ENCODE results near the gene KYNU. TPM values are rescaled to one million over a fixed set of nuclear protein-coding genes. Genes with fewer than 3 reads are reported as not detected.

The KYNU gene
- total and polyA plus RNA-seq, 10 of the 15 experiments (the other 5 are each of a cell fraction or from before 2014, with no cell fraction given) = 31.3 to 101 (median 38.3) TPM

- Histone ChIP-seq H3K4me2 (ENCODE audit: control insufficient read depth, insufficient read depth) (peak overlapping the region; percentile 22; the same call in 1 of the 2 replicates), H3K4me3 (peak overlapping the region; percentile 42; the same call in 1 of the 2 replicates), H3K4me1 (ENCODE audit: control insufficient read depth, insufficient read depth, low read length) (peaks cover 23% of the 10 kb centered on the region), H3K36me3 (ENCODE audit: control insufficient read depth in 2 of 2, insufficient read depth in 2 of 2, low read length in 1 of 2) (no peaks in the 10 kb centered on the region), H3K27ac (ENCODE audit: control insufficient read depth, insufficient read depth) (peak overlapping the region; percentile 64), H3K79me2 (ENCODE audit: control insufficient read depth, insufficient read depth, low read length) (peaks cover 4% of the 10 kb centered on the region), H3K27me3 (replicated peaks in 1 of 2; ENCODE audit: control insufficient read depth in 2 of 2, insufficient read depth in 2 of 2, low read length in 1 of 2) (no peaks in the 10 kb centered on the region), H3K9me3 (replicated peaks; ENCODE audit: control insufficient read depth, insufficient read depth, low read length) (peaks cover 2% of the 10 kb centered on the region; the same call in 2 of the 3 replicates), H3K9ac (ENCODE audit: control insufficient read depth, insufficient read depth, low read length) (no peak overlapping the region), H2AFZ (ENCODE audit: control insufficient read depth, low read depth, low read length) (peak overlapping the region; percentile 66), H4K20me1 (ENCODE audit: control insufficient read depth, insufficient read depth) (no peaks in the 10 kb centered on the region)
- no TSS peak for BruUV-seq (replicated peaks)
- 0% methylated on average over 6 of the region's 6 CpGs for WGBS (ENCODE audit: insufficient coverage, insufficient replicate concordance, low lambda C conversion rate, missing lambda C conversion rate)
- in situ Hi-C loops (cut with MboI) (no loop called here), intact Hi-C loops (cut with micrococcal nuclease; ENCODE audit: unreplicated experiment) (no loop called here)
- RAD21 ChIA-PET (ENCODE audit: unreplicated experiment) = interaction anchor here (0.8 to 1.6 kb wide), 4 partner anchors 9 to 106 kb away, joined by 3 to 4 read pairs (median 3); no protein-coding TSS in a partner anchor
- FAIRE-seq (no peak), DNase-seq (ENCODE audit: low read depth, low spot score) (no peak), ATAC-seq (no peak)
- SMC1A ChIA-PET (ENCODE audit: uncharacterized antibody, unreplicated experiment) = interaction anchor here (0.7 to 3.2 kb wide), 10 partner anchors 10 to 107 kb away, joined by 3 to 18 read pairs (median 4); no protein-coding TSS in a partner anchor
- POLR2A ChIA-PET = interaction anchor here (1.7 kb wide), 1 partner anchor 10 kb away, joined by 6 read pairs; no protein-coding TSS in a partner anchor
- CTCF ChIA-PET = interaction anchor here (0.9 to 1.8 kb wide), 3 partner anchors 10 to 107 kb away, joined by 3 to 15 read pairs (median 3); no protein-coding TSS in a partner anchor
- peak in 1 of 2 experiments; percentile 43; a peak in 1 of 4 replicates for TF ChIP-seq EP300 (IDR thresholded peaks at IDR 0.05; ENCODE audit: borderline replicate concordance in 1 of 2, control insufficient read depth in 1 of 2, low read depth in 2 of 2, low read length in 2 of 2)
- TF ChIP-seq ZNF592 (IDR thresholded peaks at IDR 0.05) = no peak
- TF ChIP-seq RUNX3 (IDR thresholded peaks at IDR 0.05; ENCODE audit: low read length) = peak; percentile 74; the same call in 1 of the 2 replicates
- peak; percentile 64 for TF ChIP-seq JUNB (IDR thresholded peaks at IDR 0.05)
- TF ChIP-seq NFXL1 (IDR thresholded peaks at IDR 0.05; ENCODE audit: borderline replicate concordance) = no peak
- peak; percentile 55 for TF ChIP-seq NFIC (IDR thresholded peaks at IDR 0.05; ENCODE audit: low read depth, low read length)
- peak; percentile 89 for TF ChIP-seq CREB1 (IDR thresholded peaks at IDR 0.05; ENCODE audit: low read depth)
- TF ChIP-seq PRDM15 (CRISPR knock-in tag; IDR thresholded peaks at IDR 0.05) = no peak
- no peak for TF ChIP-seq IRF5 (IDR thresholded peaks at IDR 0.05; ENCODE audit: borderline replicate concordance)
- TF ChIP-seq STAT3 (IDR thresholded peaks at IDR 0.05; ENCODE audit: low read depth, low read length) = 0 out of 2 replicates have a peak, but pooled peaks have one; percentile 24
- TF ChIP-seq TBL1XR1 (IDR thresholded peaks at IDR 0.05; ENCODE audit: low read depth, low read length) = 0 out of 2 replicates have a peak, but pooled peaks have one; percentile 13
- TF ChIP-seq ATF7 (IDR thresholded peaks at IDR 0.05; ENCODE audit: low read depth) = 0 out of 2 replicates have a peak, but pooled peaks have one; percentile 34
- TF ChIP-seq CHD2 (IDR thresholded peaks at IDR 0.05; ENCODE audit: borderline replicate concordance, low read depth, low read length) = no peak
Measured at GRCh38 chr2:142872882-142873724, 4.4 kb upstream of the KYNU start.
